ENCODE measurements around the gene CYBC1.
"Not testable (repeated sequence)": the region's sequence is repeated elsewhere in the genome, so short reads cannot be mapped to it uniquely, and the experiment has no call there.

Gene CYBC1

DNA sequence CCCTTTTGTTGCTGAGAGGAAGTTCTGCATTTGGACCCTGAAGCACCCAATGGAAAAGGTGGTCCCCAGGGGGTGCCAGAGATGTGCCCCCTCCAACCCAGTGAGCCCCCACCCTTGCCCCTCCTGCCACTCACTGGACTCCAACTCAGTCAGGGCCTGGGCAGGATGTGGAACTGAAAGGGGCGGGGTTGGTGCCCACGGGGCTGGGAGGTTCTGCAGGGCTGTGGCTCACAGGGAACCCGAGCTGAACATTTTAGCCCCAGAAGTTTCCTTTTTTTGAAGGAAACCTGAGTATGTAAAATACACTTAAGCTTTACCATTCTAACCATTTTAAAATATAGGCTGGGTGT lies 16.4 kb downstream of the CYBC1 start:
- DNase-seq (ENCODE audit: low spot score): no peak

DNA sequence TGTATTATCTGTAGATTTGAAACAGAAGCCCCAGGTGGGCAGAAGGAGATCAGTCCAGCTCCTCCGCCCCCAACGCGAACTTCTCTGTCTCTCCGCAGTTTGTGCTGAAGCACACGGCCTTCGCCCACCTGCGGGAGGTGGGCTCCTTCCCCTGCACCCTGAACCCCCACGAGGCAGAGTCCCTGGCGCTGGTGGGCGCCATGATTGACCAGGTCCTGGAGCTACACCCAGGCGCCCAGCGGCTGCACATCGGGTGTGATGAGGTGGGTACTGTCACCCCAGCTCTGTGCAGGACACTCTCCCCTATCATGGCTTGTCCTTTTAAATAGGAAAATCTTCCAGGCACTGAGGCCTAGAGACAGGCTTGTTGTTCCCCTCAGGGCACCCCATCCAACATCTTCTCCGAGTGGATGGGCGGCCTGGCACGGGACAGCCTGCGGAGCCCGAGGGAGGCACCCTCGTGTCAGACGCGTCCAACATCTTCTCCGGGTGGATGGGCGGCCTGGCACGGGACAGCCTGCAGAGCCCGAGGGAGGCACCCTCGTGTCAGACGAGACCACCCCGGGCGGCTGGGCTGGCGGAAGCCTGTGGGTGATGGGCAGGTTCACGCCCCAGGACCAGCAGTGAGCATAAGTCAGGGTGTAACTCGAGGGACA lies 16.9 kb downstream of the CYBC1 start:
- DNase-seq (ENCODE audit: low spot score): no peak

DNA sequence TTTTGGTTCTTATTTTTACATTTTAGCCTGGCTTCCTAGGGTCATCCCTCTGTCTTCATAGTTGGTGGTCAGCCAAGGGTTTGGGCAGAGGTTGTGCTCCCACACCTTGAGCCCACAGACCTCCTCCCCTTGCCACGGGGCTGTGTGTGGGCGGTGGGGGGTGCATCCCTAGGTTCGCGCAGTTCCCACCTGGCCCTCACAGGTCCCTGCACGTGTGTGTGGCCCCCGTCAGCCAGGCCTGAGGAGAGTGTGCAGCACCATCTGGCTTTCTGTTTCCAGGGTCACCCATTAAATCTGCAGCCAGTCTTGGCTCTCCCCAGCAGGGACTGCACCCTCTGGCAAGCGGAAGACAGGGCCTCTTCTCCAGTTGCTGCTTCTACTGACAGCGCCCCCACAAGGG lies 18.5 kb downstream of the CYBC1 start:
- no peak for DNase-seq (ENCODE audit: low spot score)

DNA sequence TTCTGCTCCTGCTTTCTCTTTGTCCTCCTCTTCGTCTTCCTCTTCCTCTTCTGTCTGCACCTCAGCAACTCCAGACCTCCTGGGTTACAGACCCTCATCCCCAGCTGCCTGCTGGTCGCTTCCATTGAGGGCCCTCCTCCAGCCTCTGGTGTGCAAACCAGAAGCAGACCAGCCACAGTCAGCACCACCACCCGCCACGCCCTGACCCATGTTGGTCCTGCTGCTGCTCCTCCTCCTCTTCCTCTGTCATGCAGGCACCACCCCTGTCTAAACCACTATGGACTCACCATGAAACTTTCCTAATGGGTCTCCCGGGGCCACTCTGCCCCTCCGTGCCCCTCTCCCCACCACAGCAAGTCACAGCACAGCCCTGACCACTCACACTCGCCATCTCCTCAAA lies 20.7 kb downstream of the CYBC1 start:
- no peak for DNase-seq (ENCODE audit: low spot score)

DNA sequence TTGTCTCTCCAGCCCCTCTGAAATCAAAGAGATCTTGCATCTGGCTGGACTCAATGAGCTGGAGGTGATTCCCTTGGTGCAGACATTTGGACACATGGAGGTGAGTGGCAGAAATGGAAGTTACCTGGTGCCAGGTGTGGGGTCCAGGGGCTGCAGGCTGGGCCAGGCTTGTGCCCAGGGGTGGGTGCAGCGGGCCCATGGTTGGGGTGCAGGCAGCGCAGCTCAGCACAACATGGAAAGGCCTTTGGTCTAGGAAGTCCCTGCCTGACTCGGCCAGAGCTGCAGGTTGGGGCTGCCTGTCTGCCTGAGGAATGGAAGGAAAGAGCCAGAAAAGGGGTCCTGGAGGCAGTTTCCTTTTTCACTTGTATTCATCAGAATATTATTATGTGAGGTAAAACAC lies 22.0 kb downstream of the CYBC1 start:
- DNase-seq (ENCODE audit: low spot score): no peak

GRCh38 chr17:82424863-82425159 lies 25.7 kb downstream of the CYBC1 start:
- DNase-seq (ENCODE audit: low spot score): no peak

DNA sequence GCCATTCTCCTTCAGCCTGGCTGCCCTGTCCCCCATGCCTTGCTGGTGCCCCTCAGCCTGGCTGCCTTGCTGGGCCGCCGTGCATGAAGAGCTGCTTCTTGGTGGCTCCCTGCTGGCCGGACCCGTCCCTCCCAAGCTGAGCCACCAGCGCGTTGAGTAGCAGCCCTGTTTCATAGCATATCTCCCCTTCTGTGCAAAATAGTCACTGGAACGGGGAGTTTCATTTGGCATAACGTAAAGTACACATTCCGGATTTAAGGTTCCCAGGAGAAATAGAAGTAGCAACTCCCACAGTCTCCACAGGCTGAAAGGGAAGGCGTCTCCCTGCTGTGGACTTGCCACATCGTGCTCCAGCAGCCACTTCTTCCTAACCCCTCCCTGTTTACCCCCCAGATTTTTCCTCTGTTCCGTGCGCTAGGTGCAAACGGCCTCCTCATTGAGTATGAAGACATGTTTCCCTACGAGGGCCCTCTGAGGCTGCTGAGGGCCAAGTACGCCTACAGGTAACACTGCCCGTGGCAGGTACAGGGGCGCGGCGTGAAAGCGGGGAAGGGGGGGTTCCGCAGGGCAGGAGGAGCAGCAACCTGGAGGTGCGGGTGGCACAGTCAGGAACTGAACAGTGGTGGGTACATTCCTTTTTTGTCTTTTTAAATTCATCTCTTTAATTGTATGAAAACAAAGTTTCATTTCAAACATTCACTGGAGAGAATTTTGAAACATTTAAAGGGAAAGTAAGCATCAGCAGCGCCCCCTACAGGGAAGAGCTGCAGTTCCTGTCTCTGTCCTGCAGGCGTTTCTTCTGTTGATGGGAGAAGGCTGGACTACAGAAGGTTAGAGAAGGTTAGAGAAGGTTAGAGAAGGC lies 26.3 kb downstream of the CYBC1 start:
- peak; percentile 12 for DNase-seq (ENCODE audit: low spot score)

GRCh38 chr17:82419540-82419939 lies 31.0 kb downstream of the CYBC1 start:
- DNase-seq (ENCODE audit: low spot score): peak; percentile 38

DNA sequence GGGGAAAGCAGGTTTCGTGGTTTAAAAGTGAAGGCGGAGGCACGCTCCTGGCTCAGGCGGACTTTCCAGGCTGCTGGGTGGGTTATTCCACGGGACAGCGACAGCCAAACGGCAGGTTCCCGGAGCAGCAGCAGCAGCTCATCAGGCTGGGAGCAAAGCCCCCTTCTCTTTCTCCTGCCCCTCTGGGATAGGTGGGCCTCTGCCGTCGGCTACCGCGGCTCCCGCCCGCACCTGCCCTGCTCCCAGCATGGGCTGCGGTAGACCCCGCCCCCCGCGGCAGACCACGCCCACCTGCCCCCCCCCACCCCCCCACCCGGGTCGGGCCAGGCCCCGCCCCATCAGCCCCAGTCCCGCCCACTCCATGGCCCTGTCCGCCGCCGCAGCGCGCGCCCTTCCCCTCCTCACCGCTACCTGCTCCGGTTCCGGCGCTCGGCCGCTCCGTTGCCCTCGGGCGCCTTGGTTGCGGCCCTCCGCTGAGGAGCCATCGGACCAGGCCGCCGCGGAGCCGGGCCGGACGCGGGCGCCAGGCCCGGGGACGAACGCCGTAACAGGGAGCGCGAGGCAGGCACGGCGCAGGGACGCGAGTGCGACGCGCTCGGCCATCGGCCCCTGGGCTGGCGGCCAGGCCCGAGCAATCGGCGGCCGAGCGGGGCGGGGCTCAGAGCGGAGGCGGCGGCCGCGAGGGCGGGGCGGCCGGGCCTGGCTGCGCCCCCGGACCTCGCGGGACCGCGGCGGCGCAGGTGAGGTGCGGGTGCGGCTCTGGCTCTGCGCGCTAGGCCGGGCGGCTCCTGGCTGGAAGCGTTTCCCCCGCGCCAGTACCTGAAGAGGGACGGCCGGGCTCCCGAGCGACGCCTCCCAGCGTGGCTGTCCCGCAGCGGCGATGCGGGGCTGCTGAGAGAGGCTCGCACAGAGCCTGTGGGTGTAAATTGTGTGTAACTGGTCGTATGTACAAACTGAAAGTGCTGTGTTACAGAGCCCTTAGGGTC lies 32.3 kb downstream of the CYBC1 start, which contains the start of the genes HEXD and OGFOD3:
TSS of gene HEXD (plus strand) at position 347 of the 986 bp plus-strand sequence. CDS start 1,453 bp downstream, outside the sequence.
TSS of gene OGFOD3 (minus strand) at position 586 of the 986 bp plus-strand sequence. CDS start at position 485, 101 bp downstream.
- DNase-seq (ENCODE audit: low spot score): peak; percentile 96

- no peak for DNase-seq (ENCODE audit: low spot score)
Measured at GRCh38 chr17:82416771-82417170, 33.8 kb downstream of the CYBC1 start.

GRCh38 chr17:82416264-82416663 lies 34.3 kb downstream of the CYBC1 start:
- DNase-seq (ENCODE audit: low spot score): no peak

GRCh38 chr17:82415786-82416185 lies 34.8 kb downstream of the CYBC1 start:
- DNase-seq (ENCODE audit: low spot score): no peak

- no peak for DNase-seq (ENCODE audit: low spot score)
Measured at GRCh38 chr17:82415336-82415735, 35.2 kb downstream of the CYBC1 start.

DNA sequence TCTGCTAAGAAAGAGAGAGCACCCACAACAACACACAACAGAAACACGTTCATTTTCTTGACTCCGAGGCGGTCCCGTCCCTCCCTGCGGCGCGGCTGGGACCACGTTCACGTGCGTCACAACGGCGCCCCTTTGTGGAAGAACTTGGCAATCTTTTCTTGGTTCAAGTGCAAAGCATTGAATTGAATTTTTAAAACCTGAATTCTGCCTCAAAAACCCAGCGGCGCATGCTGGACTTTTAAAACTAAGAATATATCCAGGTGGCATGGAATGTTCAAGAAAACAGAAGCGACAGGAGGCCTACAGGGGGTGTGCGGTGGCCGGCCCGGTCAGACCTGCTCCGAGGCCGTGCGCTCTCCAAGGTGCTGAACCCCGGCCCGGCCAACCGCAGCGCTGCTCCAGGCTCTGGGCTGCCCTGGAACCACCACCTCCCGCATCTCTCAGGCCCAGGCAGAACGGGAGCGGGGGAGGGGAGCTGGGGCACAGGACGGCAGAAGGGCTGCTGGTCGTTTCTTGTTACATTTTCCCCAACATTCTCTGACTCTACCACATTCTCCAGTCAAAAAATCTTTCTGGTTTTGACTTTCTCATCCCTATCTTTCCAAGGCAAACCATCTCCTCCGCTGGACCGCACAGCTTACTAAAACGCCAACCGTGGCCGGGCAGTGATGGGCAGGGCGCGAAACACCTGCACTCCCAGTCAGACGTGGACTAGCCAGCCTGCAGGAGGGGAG lies 35.8 kb downstream of the CYBC1 start:
- no peak for DNase-seq (ENCODE audit: low spot score)

DNA sequence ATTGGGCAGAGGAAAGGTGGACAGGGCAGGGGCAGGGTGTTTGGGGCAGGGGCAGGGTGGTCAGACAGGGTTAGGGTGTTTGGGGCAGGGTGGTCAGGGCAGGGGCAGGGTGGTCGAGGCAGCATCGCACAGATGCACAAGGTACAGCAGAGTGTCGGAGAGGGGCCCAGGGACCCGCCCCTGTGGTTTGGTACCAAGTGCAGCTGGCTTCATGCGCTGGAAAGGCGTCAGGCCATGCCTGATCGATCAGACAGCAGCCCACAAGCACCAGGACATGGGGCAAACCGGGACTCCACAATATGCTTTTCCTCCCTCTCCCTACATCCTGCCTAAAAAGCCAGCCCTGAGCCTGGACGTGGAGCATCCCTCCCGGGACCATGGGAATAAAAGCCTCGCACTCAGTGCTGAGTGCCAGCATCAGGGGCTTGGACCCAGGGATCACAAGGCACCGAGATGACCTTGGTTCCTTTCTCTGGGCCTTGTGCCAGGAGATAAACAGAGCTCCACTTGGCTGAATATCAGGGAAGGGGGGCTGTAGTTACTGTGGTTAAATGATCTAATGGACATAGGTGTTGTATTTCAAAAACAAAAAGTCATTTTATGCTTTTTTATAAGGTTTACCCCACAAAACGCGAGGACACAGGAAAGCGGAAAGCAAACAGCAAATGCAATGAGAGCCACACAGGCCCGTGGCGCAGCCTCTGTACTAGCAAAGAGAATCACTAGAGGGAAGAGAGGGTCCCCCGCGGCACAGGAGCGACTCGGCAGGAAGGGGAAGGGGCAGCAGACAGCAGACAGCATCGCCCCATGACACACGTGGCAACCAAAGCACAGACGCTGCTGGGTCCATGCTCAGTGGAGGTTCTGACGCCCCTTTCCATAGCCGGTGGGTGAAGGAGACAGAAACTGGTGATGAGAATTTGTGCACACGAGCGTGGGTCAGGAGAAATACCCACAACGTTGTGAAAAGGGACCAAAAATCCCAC lies 37.7 kb downstream of the CYBC1 start:
- DNase-seq (ENCODE audit: low spot score): no peak

- DNase-seq (ENCODE audit: low spot score): not testable (repeated sequence)
Measured at GRCh38 chr17:82412081-82412480, 38.5 kb downstream of the CYBC1 start.

DNA sequence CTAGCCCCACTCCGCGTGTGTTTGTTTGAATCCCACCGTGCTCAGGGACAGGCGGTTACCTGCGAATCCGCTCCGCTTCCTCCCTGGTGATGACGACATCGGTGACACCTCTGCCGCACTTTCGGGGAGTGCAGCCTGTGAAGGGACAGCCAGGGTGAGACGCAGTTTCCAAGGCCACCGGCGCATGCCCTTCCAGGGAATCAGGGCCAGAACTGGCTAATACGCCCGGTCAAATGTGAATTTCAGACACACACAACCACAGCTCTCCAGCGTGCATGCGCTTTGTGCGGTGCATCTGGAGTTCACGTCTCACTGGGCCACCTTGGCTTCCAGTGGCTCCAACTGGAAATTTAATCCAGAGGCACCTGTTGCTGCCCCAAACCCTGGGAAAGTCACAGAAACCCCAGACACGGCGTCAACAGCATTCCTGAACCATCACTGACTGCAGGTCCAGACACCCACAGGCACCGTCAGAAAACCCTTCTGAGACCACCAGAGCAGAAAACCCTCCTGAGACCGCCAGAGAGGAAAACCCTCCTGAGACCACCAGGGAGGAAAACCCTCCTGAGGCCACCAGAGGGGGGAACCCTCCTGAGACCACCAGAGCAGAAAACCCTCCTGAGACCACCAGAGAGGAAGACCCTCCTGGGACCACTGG lies 39.0 kb downstream of the CYBC1 start:
- DNase-seq (ENCODE audit: low spot score): no peak

- DNase-seq (ENCODE audit: low spot score): no peak
Measured at GRCh38 chr17:82410014-82410716, 40.4 kb downstream of the CYBC1 start.

- no peak for DNase-seq (ENCODE audit: low spot score)
Measured at GRCh38 chr17:82408938-82409318, 41.6 kb downstream of the CYBC1 start.

Data from LoVo (cell line).